CD4-positive, alpha-beta T cell treated with Interleukin-17A for 1 hour (primary cell): ENCODE measurements around the gene C2orf92.

Experiments
- DNase-seq: peaks from one replicate; pipeline ENCODE4 v3.0.0-alpha.2; 2020

The C2orf92 gene

DNA sequence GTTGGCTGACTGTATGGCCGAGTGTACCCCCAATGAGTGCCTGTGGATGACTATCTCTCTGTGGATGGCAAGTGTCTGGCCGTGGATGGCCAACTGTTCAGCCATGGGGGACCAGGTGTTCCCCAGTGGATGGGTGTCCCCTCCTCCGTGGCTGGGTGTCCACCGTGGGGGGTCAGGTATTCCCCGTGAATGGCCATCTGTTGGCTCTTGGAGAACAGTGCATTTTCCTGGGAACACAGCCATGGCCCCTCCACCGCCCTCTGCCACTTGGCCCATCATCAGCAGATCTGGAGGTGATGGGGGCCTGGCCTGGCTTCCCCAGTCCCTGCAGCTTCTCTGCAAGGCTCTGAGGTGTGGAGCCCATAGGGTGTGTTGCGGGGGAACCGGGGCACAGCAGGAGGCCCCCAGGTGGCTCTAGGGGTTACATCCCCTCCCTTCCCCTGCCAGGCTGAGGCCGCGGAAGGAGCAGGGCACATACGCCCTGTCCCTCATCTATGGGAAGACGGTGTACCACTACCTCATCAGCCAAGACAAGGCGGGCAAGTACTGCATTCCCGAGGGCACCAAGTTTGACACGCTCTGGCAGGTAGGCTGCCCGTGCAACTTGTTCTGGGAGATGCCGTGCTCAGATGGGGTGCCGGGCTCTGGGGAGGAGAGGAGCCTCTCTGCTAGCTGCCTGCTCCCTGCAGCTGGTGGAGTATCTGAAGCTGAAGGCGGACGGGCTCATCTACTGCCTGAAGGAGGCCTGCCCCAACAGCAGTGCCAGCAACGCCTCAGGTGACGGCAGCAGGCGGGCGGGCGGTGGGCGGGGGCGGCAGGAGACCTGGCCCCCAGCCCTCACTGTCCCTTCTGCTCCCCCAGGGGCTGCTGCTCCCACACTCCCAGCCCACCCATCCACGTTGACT lies 63.2 kb downstream of the C2orf92 start:
- DNase-seq = no peak

DNA sequence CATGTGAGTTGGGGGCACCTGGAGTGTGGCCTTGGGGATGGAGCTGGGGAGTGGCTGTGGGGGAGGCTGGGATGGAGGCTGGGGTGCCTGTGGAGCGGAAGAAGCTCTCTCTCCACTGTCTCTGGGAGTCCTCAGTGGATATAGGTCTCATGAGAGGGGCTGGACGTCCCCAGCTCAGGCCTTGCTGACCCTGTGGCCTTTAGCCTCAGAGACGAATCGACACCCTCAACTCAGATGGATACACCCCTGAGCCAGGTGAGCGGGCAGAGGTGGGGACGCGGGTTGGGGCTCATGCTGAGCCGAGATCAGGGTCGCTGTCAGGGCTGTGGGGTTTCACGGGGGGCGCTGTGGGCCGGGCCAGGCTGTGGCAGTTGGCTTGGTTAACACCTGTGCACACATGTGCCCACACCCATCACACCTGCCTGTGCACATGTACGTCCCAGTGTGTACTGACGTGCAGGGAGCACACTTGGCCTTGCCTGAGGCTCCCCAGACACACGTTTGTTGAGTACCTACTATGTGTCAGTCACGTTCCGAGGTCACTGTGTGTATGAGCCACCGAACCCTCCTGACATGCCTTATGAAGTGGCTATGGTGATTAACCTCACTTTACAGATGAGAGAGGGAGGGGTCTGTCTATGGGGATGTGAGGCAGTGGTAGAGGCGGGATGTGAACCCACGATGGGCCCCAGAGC lies 64.0 kb downstream of the C2orf92 start:
- DNase-seq = no peak

DNA sequence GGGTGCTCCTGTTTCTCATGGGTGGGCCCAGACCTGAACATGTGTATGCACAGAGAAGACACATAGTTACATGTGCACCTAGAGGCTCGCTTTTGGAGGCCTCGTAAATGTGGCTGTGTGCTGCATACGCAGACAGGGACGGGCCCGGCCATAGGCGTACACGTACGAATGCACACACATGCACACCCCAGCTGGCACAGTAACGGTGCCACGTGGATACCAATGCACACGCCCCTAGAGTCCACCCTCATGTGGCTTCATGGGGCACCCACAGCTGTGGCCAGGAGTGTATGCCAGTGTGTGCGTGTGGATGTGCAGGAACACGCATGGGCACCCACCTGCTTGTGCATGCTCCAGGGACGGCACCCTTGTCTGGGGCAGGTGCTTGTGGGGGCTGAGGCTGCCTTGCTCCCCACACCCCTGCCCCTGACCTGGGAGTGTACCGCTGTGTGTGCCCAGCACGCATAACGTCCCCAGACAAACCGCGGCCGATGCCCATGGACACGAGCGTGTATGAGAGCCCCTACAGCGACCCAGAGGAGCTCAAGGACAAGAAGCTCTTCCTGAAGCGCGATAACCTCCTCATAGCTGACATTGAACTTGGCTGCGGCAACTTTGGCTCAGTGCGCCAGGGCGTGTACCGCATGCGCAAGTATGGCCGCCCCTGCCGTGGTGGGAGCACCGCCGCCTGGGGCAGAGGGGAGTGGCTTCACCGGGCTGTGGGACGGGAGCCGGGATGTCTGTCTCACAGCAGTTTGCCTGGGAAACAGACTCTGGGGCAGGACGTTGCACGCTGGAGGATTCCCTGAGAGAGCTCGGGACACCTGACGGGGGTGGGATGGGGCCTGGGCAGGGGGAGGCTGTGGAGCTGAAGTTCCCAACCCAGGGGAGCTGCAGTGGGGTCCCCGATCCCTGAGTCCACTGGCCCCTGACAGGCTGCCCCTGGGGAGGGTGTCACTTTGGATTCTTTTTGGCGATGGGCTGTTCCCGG lies 64.8 kb downstream of the C2orf92 start:
- DNase-seq = no peak

DNA sequence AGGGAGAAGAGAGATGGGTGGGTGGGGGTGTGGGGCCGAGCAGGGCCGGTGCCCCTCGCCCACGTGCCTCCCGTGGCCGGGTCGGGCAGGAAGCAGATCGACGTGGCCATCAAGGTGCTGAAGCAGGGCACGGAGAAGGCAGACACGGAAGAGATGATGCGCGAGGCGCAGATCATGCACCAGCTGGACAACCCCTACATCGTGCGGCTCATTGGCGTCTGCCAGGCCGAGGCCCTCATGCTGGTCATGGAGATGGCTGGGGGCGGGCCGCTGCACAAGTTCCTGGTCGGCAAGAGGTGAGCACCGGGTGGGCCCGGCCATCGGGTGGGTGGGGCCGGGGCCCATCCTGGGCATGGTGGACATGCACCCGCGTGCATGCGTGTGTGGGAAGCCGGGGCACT lies 65.6 kb downstream of the C2orf92 start:
- DNase-seq = no peak

DNA sequence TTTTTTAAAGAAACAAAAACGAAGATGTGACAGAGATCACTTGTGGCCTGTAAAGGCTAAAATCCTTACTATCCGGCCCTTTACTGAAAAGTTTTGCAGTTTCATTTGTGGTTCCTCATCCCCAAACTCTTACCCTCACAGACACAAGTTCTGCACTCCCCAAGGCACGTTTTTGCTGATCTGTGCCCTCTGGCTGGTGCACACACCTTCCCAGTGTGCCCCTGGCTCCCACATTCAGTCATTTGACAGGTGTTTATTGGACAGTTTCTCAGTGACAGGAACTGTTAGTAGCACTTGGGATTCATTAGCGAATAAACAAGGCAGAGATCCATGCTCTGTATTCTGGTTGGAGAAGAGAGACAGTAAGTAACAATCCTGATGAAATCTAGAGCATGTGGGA lies 66.7 kb downstream of the C2orf92 start:
- no peak for DNase-seq

DNA sequence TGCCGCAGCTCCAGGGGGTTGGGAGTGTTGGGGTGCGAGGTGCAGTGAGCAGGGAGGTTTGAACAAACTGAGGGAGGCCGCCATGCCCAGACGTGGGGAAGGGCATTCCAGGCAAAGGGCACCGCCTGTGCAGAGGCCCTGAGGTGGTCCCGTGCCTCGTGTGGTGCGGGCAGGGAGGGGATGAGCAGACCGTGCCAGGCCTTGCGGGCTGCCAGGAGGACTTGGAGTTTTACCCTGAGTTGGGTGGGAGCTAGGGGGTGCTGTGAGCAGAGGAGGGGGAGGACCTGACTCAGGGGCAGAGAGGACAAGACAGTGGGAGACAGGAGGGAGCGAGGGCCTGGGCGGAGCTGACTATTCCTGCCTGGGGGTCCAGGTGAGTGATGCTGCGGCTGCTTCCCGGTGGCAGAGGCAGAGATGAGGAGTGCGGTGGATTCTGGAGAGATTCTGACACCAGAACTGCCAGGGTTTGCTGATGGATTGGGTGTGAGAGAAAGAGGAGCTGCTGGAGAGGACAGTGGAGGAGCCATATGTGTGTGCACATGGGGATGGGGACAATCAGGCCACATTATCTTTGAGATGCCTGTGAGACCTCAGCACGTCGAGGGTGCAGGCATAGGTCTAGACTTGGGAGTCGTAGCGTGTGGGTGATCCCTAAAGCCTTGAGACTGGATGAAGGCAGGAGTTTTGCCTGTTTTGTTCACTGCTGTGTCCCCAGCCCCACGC lies 67.3 kb downstream of the C2orf92 start:
- no peak for DNase-seq

DNA sequence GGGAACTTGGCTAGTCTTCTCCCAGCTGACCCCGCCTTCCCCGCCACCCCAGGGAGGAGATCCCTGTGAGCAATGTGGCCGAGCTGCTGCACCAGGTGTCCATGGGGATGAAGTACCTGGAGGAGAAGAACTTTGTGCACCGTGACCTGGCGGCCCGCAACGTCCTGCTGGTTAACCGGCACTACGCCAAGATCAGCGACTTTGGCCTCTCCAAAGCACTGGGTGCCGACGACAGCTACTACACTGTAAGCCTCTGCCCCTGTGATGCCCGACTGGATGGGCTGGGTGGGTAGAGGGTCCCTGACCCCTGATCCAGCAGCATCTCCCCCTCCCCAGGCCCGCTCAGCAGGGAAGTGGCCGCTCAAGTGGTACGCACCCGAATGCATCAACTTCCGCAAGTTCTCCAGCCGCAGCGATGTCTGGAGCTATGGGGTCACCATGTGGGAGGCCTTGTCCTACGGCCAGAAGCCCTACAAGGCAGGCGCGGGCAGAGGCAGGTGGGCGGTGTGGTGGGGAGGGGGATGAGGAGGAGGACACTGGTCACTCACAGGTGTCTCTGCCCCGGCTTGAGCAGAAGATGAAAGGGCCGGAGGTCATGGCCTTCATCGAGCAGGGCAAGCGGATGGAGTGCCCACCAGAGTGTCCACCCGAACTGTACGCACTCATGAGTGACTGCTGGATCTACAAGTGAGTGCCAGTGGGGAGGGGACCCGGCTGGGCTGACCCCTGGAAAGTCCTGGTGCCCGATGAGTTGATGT lies 68.1 kb downstream of the C2orf92 start:
- no peak for DNase-seq

DNA sequence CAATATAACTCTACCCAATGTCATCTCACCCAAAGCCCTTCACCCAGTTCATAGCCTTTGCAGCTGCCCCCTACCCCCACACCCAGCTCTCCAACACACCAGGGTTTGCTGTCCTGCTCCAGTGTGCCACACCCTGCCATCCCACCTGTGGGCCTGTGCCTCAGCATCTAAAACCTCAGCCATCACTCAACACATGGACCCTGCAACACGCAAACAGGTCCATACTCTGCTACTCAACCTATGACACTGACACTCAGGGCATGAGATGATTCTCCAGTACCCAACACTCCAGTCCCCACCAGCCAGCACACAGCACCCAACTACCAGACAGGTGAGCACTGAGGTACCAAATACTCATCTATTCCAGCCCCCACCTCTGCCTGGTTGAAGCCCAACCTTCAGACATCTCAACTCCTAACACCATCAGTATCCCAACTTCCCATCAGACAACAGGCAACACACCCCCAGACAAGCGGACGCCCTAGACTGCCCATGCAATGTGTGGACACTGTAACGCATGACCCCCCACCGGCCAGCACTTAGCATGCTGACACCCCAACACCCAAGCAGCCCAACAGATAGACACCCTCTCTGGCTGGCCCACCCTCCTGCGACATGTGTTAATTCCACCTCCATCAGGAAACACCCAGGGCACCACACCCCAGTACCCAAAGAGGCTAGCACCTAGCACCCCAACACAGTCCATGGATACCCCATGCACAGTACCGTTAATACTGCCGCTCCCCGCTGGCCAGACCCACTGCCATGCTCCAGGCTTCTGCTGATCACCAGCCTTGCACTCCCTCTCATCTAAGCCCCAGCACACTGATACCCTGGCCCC lies 68.9 kb downstream of the C2orf92 start:
- DNase-seq = no peak

DNA sequence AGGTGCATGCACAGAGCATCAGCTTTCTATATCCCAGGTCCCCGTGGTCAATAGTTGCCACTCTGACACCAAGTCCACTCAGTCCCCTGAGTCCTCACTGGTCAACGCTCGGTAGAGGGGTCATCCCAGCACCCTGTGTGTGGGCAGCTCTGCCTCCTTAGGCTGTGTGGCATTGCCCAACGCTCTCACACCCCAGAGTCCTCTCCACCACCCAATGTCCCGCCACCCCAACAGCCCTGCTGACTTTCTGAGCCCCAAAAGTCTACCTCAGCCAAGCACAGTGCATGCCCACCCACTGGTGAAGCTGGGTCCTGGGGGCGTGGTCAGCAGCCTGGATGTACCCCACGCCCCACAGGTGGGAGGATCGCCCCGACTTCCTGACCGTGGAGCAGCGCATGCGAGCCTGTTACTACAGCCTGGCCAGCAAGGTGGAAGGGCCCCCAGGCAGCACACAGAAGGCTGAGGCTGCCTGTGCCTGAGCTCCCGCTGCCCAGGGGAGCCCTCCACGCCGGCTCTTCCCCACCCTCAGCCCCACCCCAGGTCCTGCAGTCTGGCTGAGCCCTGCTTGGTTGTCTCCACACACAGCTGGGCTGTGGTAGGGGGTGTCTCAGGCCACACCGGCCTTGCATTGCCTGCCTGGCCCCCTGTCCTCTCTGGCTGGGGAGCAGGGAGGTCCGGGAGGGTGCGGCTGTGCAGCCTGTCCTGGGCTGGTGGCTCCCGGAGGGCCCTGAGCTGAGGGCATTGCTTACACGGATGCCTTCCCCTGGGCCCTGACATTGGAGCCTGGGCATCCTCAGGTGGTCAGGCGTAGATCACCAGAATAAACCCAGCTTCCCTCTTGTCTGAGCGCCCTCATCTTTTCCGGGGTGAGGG lies 69.7 kb downstream of the C2orf92 start:
- no peak for DNase-seq

DNA sequence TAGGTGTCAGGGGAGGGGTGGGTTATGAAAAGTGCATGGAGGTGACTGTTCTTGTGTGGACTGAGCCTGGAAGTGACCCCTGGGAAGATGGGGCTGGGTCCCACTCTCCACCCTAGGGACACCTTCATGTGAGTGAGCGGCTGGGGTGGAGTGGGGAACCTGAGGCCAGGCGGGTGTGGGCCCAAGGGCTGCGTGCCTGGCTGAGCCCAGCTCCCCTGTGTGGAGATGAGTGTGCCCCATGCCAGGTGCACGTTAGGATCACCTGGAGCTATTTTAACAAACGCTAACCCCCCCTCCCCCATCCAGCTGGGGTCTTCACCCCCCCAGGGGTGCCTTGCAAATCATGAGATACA lies 70.4 kb downstream of the C2orf92 start:
- DNase-seq = no peak

DNA sequence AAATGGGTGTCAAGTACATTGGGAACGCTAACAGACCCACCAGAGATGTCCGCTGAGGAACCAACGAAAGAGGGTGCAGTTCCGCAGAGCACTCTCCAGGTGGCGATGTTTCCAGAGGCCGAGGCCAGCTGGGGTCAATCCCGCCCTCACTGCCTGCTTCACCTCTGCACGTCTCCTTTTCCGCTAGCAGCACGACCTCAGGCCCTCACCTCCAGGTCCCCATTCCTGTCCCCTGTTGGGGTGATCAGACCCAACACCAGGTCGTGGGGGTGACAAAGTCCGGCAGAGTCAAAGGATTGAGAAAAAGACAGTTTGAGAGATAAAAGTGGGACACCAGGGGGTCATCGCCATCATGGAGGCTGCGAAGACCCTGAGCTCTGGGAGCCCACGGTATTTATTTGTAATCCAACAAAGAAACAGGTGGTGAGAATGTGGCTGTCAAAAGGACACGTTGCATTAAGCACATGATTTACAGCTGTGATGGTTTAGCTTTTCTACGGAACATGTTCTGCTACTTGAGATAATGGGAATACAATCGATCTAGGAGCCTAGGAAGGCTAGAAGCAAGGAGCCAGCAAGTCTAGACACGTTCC lies 71.2 kb downstream of the C2orf92 start:
- DNase-seq = peak; percentile 56

DNA sequence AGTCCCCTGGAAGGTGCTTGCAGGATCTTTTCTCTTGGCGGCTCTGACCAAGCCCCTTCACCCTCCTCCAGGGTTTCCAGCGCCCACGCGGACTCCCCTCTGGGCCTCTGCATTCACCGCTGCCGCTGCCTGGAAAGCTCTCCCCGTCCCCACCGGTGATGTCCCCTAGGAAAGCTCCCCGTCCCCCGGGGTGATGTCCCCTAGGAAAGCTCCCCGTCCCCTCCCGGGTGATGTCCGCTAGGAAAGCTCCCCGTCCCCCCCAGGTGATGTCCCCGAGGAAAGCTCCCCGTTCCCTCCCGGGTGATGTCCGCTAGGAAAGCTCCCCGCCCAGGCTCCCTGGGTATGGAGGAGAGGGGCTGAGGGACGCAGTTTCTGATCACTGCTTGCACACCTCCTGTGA lies 71.7 kb downstream of the C2orf92 start:
- no peak for DNase-seq

DNA sequence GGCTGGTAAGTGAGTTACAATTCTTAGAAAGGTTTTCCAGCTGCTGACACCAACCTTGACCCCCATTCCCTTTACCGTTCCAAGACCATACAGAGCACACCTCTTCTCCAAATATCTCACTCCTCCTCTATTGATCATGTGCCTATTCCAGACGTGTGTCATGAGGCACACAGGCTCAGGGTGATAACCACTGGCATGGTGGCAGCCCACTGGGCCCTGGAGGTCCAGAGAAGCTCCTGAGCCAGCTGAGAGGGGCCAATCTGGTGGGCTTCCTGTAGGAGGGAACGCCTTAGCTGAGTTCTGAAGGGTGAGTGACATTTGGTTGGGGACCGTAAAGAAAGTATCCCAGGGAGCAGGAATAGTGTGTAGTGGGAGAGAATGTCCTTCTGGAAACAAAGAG lies 72.2 kb downstream of the C2orf92 start:
- no peak for DNase-seq

DNA sequence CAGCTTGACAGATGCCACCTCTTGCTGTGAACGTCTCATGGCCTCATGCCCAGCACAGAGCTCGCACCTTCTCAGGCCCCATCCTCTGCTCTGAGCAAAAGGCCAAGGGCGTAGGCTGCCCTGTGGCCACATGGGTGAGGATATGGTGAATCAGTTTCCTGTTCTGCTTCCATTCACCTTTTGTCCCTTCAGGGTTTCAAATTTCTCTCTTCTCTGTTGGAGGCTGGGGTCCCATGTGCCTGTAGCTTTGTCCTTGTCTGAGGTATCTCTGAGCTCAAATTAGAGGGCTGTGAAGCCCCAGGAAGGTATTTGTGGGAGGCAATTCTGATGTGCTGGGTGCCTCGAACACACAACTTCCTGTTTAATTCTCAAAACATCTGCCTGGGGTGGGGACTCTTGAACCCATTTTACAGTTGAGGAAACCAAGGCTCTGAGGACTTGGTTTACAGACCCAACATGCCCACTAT lies 72.9 kb downstream of the C2orf92 start:
- peak; percentile 46 for DNase-seq

DNA sequence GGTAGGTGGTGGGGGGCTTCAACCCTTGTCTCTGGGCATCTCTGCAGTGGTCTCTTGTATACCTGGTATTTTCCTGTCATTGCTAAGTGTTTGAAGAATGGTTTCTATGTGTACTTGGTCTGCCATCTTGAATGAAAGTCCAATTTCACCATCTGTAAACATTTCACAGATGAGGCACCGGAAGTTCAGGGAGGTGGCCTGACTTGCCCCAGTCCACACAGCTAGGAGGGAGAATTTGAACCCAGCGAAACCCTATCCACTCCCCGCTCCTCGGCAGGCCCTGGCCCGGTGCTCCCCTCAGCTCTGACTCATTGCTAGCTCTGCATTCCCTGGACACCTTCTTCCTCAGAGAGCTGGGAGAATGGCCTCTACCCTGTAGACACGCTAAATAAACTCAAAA lies 74.4 kb downstream of the C2orf92 start:
- DNase-seq = no peak

DNA sequence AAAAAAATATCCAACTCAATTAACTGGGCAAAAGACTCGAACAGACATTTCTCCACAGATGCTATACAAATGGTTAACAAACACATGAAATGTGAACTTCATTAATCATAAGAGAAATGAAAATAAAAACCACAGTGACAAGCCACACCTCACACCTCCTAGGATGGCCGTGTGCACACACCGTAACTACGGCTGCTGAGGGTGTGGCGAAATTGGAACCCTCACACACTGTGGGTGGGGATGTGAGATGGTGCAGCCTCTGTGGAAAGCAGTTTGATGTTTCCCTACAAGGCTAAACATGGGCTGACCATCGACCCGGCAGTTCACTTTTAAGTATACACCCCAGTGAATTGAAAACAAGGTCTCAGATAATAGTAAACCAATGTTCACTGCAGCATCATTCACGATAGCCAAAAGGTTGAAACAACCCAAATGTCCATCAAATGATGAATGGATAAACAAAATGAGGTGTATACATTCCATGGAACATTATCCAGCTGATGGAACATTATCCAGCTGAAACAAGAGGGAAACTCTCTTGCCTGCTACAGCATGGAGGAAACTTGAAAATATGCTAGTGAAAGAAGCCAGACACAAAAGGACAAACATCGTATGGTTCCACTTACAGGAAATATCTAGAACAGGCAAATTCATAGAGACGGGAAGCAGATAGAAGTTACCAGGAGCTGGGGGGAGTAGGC lies 76.1 kb downstream of the C2orf92 start:
- DNase-seq = peak; percentile 61

DNA sequence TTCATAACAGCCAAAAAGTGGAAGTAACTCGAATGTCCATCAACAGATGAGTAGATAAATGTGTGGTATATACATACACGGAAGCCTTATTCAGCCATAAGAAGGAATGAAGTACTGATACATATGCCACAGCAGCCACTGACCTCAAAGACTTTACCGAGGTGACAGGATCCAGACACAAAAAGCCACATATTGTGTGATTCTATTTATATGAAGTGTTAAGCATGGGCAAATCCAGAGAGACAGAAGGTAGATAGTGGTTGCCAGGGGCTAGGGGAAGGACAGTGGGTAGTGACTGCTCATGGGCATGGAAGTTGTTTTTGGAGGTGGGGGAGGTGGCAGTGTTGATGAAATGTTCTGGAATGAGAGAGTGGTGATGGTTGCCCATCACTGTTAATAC lies 77.8 kb downstream of the C2orf92 start:
- peak; percentile 30 for DNase-seq

DNA sequence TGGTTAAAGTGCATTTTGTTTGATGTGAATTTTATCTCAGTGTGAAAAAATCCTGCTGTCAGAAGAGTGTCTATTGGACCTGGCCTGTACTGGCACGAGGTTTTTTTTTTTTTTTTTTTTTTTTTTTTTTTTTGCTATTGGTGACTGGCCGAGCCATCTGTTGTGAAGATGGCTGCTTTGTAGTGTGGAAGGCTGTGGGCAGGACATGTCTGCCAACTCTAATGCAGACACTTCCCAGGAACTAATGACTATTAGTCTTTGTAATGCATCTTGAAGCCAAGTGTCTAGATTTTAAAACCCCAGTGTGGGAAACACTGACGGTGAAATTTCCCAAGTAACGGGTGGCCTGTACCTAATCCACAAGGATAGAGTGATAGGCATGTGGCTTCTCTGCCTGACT lies 78.2 kb downstream of the C2orf92 start:
- no peak for DNase-seq

DNA sequence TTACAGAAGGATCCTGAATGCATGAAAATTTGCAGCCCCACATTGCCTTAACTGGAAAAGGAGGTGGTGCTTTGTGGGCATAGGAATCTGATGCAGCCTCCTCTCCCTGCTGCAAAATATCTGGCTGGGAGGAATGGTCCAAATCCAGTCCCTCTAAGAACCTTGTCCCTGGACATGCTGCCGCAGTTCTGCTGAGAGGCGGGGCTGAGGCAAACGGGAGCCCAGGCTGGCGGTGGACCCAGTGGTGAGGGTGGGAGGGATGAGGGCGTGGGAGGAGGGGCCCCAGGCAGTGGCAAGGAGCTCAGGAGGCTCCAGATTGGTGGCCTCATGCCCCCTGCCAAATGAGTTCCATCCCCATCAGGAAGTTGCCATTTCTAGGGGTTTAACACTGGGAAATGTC lies 80.1 kb downstream of the C2orf92 start:
- no peak for DNase-seq
